HG03196 (cell line): ENCODE measurements around the gene IL36RN.
"Not testable (repeated sequence)": the region's sequence is repeated elsewhere in the genome, so short reads cannot be mapped to it uniquely, and the experiment has no call there.

Source experiments
- ATAC-seq: cut with Tn5 transposase; IDR thresholded peaks from one replicate; pipeline ENCODE4 v1.9.1; 2021; ENCODE audit not compliant: unreplicated experiment

IL36RN gene

GRCh38 chr2:113096842-113097618 lies 38.0 kb downstream of the IL36RN start:
- not testable (repeated sequence) for ATAC-seq

GRCh38 chr2:113098041-113098440 lies 39.0 kb downstream of the IL36RN start:
- no peak for ATAC-seq

DNA sequence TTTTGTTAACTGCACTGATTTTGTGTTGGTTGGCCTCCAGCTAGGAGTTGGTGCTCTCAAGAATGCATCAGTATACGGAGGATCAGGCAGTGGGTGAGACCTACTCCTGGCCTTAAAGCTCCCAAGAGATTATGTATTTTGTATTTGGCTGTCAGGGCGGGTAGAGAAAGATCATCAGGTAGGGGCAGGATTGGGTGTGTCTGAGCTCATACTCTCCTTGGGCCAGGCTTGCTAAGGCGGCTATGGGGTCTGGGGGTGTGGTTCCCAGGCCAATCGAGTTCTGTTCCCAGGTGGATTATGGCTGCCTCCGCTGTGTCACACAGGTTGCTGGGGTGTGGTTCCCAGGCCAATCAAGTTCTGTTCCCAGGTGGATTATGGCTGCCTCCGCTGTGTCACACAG lies 39.5 kb downstream of the IL36RN start:
- ATAC-seq, result no peak

GRCh38 chr2:113102133-113102532 lies 43.1 kb downstream of the IL36RN start:
- no peak for ATAC-seq

DNA sequence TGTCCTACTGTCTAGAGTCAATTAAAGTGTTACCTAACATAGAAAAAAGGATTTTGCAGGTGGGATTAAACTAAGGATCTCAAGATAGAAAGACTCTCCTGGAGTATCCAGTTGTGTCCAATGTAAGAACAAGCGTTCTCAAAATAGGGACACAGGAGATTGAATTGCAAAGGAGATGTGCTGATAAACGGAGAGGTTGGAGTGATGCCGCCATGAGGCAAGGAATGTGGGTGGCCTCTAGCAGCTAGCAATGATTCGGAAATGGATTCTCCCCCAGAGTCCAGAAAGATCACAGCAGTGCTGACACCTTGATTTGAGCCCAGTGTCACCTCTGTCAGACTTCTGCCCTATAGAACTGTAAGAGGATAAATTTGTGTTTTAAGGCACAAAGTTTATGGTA lies 44.3 kb downstream of the IL36RN start:
- ATAC-seq, result no peak

GRCh38 chr2:113104054-113104611 lies 45.1 kb downstream of the IL36RN start:
- ATAC-seq, result no peak

DNA sequence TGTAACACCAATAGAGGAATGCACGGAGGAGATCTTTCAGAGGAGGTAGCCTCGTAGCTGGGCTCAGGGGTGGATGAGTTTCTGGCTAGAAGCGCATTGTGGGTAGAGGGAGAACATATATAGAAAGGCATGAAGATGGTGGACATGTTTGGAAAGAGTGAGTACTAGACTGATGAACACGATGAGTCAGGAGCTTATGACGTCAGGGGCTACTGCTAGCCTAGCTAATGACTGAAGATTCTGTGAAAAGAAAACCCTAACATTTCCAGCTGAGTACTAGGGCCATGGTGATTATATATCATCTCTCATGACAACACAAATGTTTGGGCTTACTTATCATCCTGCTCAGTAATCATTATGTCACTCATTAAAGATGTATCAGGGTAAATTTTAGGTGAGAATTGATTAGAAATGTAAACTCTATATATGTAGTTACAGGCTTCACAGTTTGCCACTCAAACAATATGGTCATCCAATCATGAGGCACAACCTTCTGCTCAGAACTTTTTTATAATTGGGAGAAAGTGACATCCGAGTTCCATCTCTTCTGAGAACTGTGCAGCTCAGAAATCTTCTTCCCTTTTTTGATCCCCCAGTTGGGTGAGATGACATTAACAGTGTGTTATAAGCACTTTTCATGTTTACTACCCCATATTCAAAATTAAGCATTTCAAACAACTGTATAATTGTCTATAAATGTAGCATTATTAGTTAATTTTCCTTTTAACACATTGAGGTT lies 46.2 kb downstream of the IL36RN start:
- ATAC-seq, result no peak

GRCh38 chr2:113111121-113111520 lies 52.1 kb downstream of the IL36RN start:
- ATAC-seq, result no peak

GRCh38 chr2:113111823-113112287 lies 52.9 kb downstream of the IL36RN start:
- ATAC-seq, result no peak

DNA sequence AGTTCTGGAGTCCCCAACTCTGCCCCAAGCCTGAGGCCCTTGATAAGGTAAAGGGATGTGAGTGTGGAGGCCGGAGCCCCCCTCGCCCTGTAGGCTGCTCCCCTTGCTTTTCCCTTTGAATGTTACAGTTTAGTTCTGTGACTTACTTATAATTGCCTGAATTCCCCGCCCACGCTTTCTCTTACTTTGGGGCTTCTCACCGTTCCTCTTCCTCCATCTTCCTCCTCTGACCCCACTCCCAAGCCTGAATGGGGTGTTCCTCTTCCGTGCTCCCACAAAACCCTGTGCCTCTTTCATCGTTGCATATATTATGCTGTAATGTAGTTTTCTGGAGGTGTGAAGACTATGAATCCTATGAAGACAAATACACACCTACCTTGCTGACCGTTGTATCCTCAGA lies 53.4 kb downstream of the IL36RN start:
- no peak for ATAC-seq

GRCh38 chr2:113112871-113113270 lies 53.9 kb downstream of the IL36RN start:
- no peak for ATAC-seq

- no peak for ATAC-seq
Measured at GRCh38 chr2:113113807-113114206, 54.8 kb downstream of the IL36RN start.
